Hepatocyte (in vitro differentiated cells): ENCODE results near the gene SPHK2. TPM values are rescaled to one million over a fixed set of nuclear protein-coding genes. Genes with fewer than 3 reads are reported as not detected.

Experiments used
- DNase-seq: peaks from one replicate; pipeline ENCODE4 v3.0.0-alpha.2; 2016; ENCODE audit warnings: low spot score
- H2AFZ ChIP-seq: fragments of 200-600 bp; sonication (generic); 2 replicates; pipeline ENCODE4 v1.6.0; 2016; ENCODE audit warnings: antibody characterized with exemption, mild to moderate bottlenecking
- H3K27ac ChIP-seq: fragments of 200-600 bp; sonication (generic); 2 replicates; pipeline ENCODE4 v1.5.1; 2016; ENCODE audit warnings: mild to moderate bottlenecking
- H3K27me3 ChIP-seq: fragments of 200-600 bp; sonication (generic); 2 replicates; pipeline ENCODE4 v1.6.1; 2016
- H3K36me3 ChIP-seq: fragments of 200-600 bp; sonication (generic); replicated peaks from 2 replicates; pipeline ENCODE4 v1.5.1; 2016; ENCODE audit warnings: low read depth; ENCODE audit not compliant: insufficient read depth
- H3K4me1 ChIP-seq: fragments of 200-600 bp; sonication (generic); 2 replicates; pipeline ENCODE4 v1.5.1; 2016; ENCODE audit warnings: mild to moderate bottlenecking, moderate library complexity; ENCODE audit not compliant: insufficient read depth
- H3K4me2 ChIP-seq: fragments of 200-600 bp; sonication (generic); 2 replicates; pipeline ENCODE4 v1.6.0; 2016
- H3K4me3 ChIP-seq: fragments of 200-600 bp; sonication (generic); 2 replicates; pipeline ENCODE4 v1.5.1; 2016; ENCODE audit warnings: mild to moderate bottlenecking
- H3K79me2 ChIP-seq: fragments of 200-600 bp; sonication (generic); 2 replicates; pipeline ENCODE4 v1.6.0; 2017; ENCODE audit warnings: mild to moderate bottlenecking
- H3K9me2 ChIP-seq: fragments of 200-600 bp; sonication (generic); replicated peaks from 2 replicates; pipeline ENCODE4 v1.6.0; 2017; ENCODE audit warnings: mild to moderate bottlenecking; ENCODE audit not compliant: insufficient read depth
- H3K9me3 ChIP-seq: fragments of 200-600 bp; sonication (generic); 2 replicates; pipeline ENCODE4 v1.5.1; 2016; ENCODE audit warnings: low read depth, mild to moderate bottlenecking
- H4K20me1 ChIP-seq: fragments of 200-600 bp; sonication (generic); 2 replicates; pipeline ENCODE4 v1.6.0; 2016; ENCODE audit warnings: mild to moderate bottlenecking; ENCODE audit not compliant: insufficient read depth, poor library complexity, severe bottlenecking
- EZH2 ChIP-seq: fragments of 200-600 bp; sonication (generic); IDR thresholded peaks from 2 replicates; pipeline ENCODE4 v1.6.1; 2016; ENCODE audit warnings: antibody characterized with exemption, mild to moderate bottlenecking, borderline replicate concordance
- EZH2phosphoT487 ChIP-seq: fragments of 200-600 bp; sonication (generic); IDR thresholded peaks from one replicate; pipeline ENCODE4 v1.6.1; 2018; ENCODE audit warnings: antibody characterized with exemption, mild to moderate bottlenecking, low read depth, moderate library complexity; ENCODE audit not compliant: unreplicated experiment, severe bottlenecking
- WGBS: methylation state at CpG from one replicate; pipeline ENCODE4 v1.1.6; 2016; ENCODE audit warnings: low lambda C conversion rate; ENCODE audit errors: missing lambda C conversion rate; 5-methylcytosine and 5-hydroxymethylcytosine counted together
- polyA plus RNA-seq: library from polyadenylated mRNA; unstranded; fragments of >200 nt; fragmentation: Nextera tagmentation; extraction: Ambion mirVana; gene quantifications from 2 replicates; pipeline ENCODE4 v1.2.1, GENCODE V29; 2016
- total RNA-seq: library from RNA; depleted of rRNA; stranded (reverse); fragments of >200 nt; gene quantifications from 2 replicates; pipeline ENCODE4 v1.2.3, GENCODE V29; 2014
- TF ChIP-seq, protein P1 (sequence below): fragments of 200-600 bp; sonication (generic); IDR thresholded peaks from 2 replicates; pipeline ENCODE4 v1.5.1; 2016; ENCODE audit warnings: antibody characterized with exemption, mild to moderate bottlenecking; ENCODE audit not compliant: poor library complexity

Gene SPHK2
- total and polyA plus RNA-seq, 2 experiments from 2014 or later: 39.4 to 56.7 TPM

- H3K9me3 ChIP-seq: no peaks in the 10 kb centered on the region
- no peak overlapping the region for H3K27ac ChIP-seq
- peak overlapping the region; percentile 82 for H3K4me2 ChIP-seq
- 91% methylated on average over 30 of the region's 30 CpGs for WGBS
- peaks cover 21% of the 10 kb centered on the region for H3K79me2 ChIP-seq
- H3K36me3 ChIP-seq: no peaks in the 10 kb centered on the region
- TF ChIP-seq, protein P1, sequence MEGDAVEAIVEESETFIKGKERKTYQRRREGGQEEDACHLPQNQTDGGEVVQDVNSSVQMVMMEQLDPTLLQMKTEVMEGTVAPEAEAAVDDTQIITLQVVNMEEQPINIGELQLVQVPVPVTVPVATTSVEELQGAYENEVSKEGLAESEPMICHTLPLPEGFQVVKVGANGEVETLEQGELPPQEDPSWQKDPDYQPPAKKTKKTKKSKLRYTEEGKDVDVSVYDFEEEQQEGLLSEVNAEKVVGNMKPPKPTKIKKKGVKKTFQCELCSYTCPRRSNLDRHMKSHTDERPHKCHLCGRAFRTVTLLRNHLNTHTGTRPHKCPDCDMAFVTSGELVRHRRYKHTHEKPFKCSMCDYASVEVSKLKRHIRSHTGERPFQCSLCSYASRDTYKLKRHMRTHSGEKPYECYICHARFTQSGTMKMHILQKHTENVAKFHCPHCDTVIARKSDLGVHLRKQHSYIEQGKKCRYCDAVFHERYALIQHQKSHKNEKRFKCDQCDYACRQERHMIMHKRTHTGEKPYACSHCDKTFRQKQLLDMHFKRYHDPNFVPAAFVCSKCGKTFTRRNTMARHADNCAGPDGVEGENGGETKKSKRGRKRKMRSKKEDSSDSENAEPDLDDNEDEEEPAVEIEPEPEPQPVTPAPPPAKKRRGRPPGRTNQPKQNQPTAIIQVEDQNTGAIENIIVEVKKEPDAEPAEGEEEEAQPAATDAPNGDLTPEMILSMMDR: no peak
- TF ChIP-seq EZH2: no peak
- no peak for TF ChIP-seq EZH2phosphoT487
- no peak overlapping the region for H2AFZ ChIP-seq
- DNase-seq: peak; percentile 21
- H4K20me1 ChIP-seq: no peaks in the 10 kb centered on the region
- H3K4me3 ChIP-seq: no peak overlapping the region
- H3K27me3 ChIP-seq: no peaks in the 10 kb centered on the region
- H3K4me1 ChIP-seq: peaks cover 36% of the 10 kb centered on the region
- H3K9me2 ChIP-seq: no peaks in the 10 kb centered on the region
These were observed 6.6 kb downstream of the SPHK2 start for GRCh38 chr19:48625891-48626327.

DNA sequence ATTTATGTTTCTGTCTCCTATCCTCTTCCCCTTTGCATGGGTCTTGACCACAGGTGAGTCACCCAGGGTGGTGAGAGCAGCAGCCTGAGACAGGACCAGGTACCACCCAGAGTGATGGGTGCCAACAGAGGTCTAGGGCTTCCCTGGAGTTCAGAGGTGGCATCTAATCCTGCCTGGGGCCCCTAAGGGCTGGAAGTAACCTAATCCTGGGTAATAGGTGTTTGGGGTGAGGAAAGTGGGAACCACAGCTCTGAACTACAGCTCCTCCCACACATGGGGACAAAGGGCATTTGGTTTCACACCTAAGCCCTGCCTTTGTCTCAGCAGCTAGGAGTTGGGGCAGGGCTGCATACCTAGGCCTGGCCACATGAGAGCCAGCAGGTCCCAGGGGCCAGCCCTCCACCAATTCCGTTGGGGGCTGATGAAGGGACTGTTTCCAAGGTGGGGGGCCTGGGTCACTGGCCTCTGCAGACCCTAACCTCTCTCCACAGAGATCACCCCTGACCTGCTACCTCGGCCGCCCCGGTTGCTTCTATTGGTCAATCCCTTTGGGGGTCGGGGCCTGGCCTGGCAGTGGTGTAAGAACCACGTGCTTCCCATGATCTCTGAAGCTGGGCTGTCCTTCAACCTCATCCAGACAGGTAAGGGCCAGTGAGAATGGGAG is 8.0 kb downstream of the SPHK2 start:
- Histone ChIP-seq H3K9me2 (no peaks in the 10 kb centered on the region), H3K27me3 (no peaks in the 10 kb centered on the region), H2AFZ (no peak overlapping the region)

DNA sequence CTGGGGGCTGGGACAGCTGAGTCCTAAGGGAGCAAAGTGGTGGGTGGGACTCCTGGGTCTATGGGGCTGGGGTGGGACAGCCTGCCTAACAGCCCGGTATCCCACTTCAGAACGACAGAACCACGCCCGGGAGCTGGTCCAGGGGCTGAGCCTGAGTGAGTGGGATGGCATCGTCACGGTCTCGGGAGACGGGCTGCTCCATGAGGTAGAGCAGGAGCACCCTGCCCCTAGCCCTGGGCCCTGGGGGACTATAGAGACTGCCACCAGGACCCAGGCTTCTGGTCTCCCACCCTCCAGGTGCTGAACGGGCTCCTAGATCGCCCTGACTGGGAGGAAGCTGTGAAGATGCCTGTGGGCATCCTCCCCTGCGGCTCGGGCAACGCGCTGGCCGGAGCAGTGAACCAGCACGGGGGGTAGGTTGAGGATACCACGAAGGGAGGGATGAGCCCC is 8.6 kb downstream of the SPHK2 start:
- H3K27me3 ChIP-seq: no peaks in the 10 kb centered on the region
- H3K4me1 ChIP-seq: peaks cover 38% of the 10 kb centered on the region
- H3K36me3 ChIP-seq: no peaks in the 10 kb centered on the region
- WGBS: 95% methylated on average over 15 of the region's 17 CpGs
- H3K27ac ChIP-seq: peak overlapping the region; percentile 89
- H3K4me3 ChIP-seq: no peak overlapping the region
- TF ChIP-seq EZH2phosphoT487: no peak
- TF ChIP-seq, protein P1: no peak
- TF ChIP-seq EZH2: no peak
- DNase-seq: peak; percentile 6
- H2AFZ ChIP-seq: no peak overlapping the region
- no peaks in the 10 kb centered on the region for H4K20me1 ChIP-seq
- peak overlapping the region; percentile 33 for H3K4me2 ChIP-seq
- no peaks in the 10 kb centered on the region for H3K9me2 ChIP-seq
- H3K9me3 ChIP-seq: no peaks in the 10 kb centered on the region
- peaks cover 21% of the 10 kb centered on the region for H3K79me2 ChIP-seq

More for the DNA sequence above, 8.0 kb downstream of the SPHK2 start:
- DNase-seq: peak; percentile 56
- 79% methylated on average over 6 of the region's 6 CpGs for WGBS
- Histone ChIP-seq H3K9me3 (no peaks in the 10 kb centered on the region), H3K36me3 (no peaks in the 10 kb centered on the region), H3K79me2 (peaks cover 21% of the 10 kb centered on the region), H4K20me1 (no peaks in the 10 kb centered on the region), H3K4me2 (peak overlapping the region; percentile 33), H3K27ac (peak overlapping the region; percentile 89), H3K4me3 (no peak overlapping the region), H3K4me1 (peaks cover 40% of the 10 kb centered on the region)
- TF ChIP-seq, protein P1: no peak
- TF ChIP-seq EZH2: no peak
- TF ChIP-seq EZH2phosphoT487: no peak
